22Rv1 (cell line): ENCODE data around the gene VPS8.

Experiments
- CTCF ChIP-seq: fragments of 450-650 bp; IDR thresholded peaks from 2 replicates; pipeline ENCODE4 v1.5.1; 2017; ENCODE audit warnings: mild to moderate bottlenecking
- ZFX ChIP-seq: fragments of 450-650 bp; IDR thresholded peaks from 2 replicates; pipeline ENCODE4 v1.6.1; 2017; ENCODE audit warnings: antibody characterized with exemption, borderline replicate concordance

- TF ChIP-seq CTCF, result no peak
- TF ChIP-seq ZFX, result no peak
Observed at GRCh38 chr3:184949251-184949965, 137.4 kb downstream of the VPS8 start.
